Sigmoid colon (tissue), 4 donors: Measurements from ENCODE around the gene SUPT20H.

Experiments
- CTCF ChIP-seq, 4 experiments: fragments of 450-650 bp in 3 of 4; fragments of 200-600 bp in 1 of 4; IDR thresholded peaks; one replicate each; pipeline ENCODE4 v1.5.1; 2016 to 2019; ENCODE audit warnings: antibody characterized with exemption in 4 of 4, mild to moderate bottlenecking in 3 of 4, moderate library complexity in 2 of 4
- EP300 ChIP-seq, 4 donors: sonication (generic); formaldehyde crosslinking; IDR thresholded peaks; one replicate each; pipeline ENCODE4 v1.6.1; 2017; ENCODE audit warnings: antibody characterized with exemption in 4 of 4
- POLR2A ChIP-seq, 2 donors: fragments of 450-650 bp; IDR thresholded peaks; one replicate each; pipeline ENCODE4 v1.6.1; 2016; ENCODE audit warnings: antibody characterized with exemption in 2 of 2, mild to moderate bottlenecking in 2 of 2, moderate library complexity in 2 of 2

GRCh38 chr13:37074703-37075102 is 15.2 kb upstream of the SUPT20H start:
- TF ChIP-seq CTCF (IDR thresholded peaks at IDR 0.05), result peak in 3 of 4 experiments; percentile 22 to 48 (median 24)
- TF ChIP-seq EP300 (IDR thresholded peaks at IDR 0.05), result no peak
- no peak for TF ChIP-seq POLR2A (IDR thresholded peaks at IDR 0.05)
